EL (cell line): Measurements from ENCODE around the gene DIP2C.
A peak's percentile ranks its signal among the peaks of the same experiment; 100 is the strongest.
"Not testable (repeated sequence)": the region's sequence is repeated elsewhere in the genome, so short reads cannot be mapped to it uniquely, and the experiment has no call there.

Experiments
- DNase-seq: peaks from one replicate; pipeline ENCODE4 v3.0.0-alpha.2; 2016

Gene DIP2C

GRCh38 chr10:435397-435796 is 254.1 kb downstream of the DIP2C start:
- no peak for DNase-seq

GRCh38 chr10:429696-430095 is 259.8 kb downstream of the DIP2C start:
- DNase-seq: no peak

DNA sequence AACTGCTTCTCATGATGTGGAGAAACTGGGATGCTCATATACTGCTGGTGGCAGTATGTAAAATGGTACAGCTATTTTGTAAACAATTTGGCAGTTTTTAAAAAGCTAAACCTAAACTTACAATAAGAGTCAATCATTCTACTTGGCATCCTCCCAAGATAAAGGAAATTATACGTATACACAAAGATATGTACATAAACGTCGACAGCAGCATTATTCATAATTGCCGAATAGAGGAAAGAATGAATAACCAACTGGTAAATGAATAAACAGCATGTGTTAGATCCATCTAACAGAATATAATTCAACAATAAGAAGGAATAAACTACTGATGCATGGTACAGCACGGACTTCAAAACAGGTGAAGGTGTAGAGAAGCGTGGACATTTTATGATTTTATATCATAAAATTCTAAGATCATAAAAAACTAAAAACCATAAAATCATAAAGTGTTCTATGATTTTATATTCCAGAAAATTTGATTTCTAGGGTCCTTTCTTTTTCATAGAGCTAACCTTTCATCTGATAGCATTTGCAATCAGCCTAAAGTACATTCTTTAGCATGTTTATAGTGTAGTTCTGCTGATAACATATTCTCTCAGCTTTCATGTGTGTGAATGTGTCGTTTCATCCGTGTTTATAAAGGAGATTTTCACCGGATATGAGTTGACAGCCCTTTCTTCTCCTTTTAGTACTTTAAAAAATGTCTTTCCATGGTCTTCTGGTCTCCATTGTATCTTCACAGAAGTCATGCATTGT is 261.5 kb downstream of the DIP2C start:
- no peak for DNase-seq

DNA sequence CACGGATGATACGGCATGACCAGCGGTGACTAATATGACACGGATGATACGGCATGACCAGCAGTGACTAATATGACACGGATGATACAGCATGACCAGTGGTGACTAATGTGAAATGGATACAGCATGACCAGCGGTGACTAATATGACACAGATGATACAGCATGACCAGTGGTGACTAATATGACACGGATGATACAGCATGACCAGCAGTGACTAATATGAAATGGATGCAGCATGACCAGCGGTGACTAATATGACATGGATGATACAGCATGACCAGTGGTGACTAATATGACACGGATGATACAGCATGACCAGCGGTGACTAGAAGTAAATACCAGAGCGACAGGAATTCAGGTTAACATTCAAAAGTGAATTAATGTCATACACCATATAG is 264.1 kb downstream of the DIP2C start:
- peak; percentile 7 for DNase-seq

GRCh38 chr10:424724-425123 is 264.7 kb downstream of the DIP2C start:
- not testable (repeated sequence) for DNase-seq

GRCh38 chr10:423178-423577 is 266.3 kb downstream of the DIP2C start:
- DNase-seq: no peak

GRCh38 chr10:422675-423074 is 266.8 kb downstream of the DIP2C start:
- DNase-seq: no peak

DNA sequence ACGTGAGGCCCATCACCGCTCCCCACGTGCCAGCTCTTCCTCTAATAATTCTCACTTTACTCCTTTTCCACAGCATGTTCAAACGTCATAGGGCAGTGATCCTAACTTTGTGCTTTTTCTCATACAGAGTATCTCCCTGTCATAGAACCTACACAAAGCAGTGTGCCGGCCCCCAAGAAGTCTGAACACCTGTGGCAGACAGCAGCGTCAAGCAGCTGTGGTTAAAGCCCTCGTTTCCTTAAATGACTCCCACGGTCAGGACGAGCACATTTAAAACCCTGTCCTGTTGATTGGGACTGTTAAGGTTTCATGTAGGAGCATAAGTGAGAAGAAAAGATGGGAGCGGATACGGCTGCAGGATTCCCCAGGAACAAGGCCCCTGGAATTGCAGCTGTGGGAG is 267.2 kb downstream of the DIP2C start:
- DNase-seq: no peak

DNA sequence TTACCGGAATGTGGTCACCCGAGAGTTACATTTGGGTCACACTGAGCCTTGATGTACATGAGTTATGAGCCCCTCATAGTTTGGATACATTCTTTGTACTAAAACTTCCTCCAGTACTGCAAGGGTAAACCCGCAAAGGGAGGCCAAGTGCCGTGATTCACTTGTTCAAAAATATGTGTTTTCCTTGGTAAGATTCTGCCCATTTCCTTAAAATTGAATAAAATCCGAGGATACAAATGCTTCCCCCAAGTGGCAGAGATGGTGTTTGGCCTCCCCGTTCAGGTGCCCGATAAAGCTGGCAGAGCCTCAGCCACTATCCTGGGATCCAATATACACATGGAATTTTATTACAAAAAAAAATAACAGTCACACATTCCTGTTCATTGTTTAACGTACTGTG is 268.3 kb downstream of the DIP2C start:
- no peak for DNase-seq

- no peak for DNase-seq
These were observed 269.0 kb downstream of the DIP2C start for GRCh38 chr10:420154-421121.

DNA sequence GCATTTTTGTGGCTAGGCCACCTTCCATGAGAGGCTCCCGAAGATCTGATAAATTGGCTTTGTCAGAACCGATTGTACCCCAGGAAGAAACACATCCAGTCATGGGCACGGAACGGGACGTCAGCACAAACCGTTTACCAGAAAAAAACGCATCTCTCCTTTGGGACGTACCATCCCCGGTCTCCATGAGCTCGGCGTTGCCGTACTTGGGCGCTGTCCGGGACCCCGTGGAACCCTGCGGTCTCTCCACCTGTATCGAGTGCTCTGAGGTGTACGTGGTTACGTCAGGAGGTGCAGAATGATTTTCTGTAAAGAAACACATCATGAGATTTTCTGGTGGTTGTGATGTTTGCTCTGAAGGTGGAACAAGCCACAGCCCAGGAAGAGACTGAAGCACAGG is 270.6 kb downstream of the DIP2C start:
- no peak for DNase-seq

- no peak for DNase-seq
These were observed 271.2 kb downstream of the DIP2C start for GRCh38 chr10:418226-418625.

- DNase-seq: no peak
These were observed 273.4 kb downstream of the DIP2C start for GRCh38 chr10:416091-416515.

DNA sequence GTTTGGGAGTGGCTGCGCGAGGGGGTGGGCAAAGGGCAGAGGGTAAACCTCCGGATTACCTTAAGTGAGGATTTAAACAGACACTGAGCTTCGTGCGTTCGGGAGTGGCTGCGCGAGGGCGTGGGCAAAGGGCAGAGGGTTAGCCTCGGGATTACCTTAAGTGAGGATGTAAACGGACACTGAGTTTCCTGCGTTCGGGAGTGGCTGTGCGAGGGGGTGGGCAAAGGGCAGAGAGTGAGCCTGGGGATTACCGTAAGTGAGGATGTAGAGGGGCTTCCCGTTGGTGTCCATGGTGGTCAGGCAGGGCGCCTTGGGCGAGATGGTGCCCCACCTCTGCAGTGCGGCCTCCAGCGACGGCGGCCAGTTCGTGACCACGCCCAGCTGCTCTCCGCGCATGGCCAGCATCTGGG is 275.8 kb downstream of the DIP2C start:
- no peak for DNase-seq

GRCh38 chr10:412109-412508 is 277.4 kb downstream of the DIP2C start:
- no peak for DNase-seq

DNA sequence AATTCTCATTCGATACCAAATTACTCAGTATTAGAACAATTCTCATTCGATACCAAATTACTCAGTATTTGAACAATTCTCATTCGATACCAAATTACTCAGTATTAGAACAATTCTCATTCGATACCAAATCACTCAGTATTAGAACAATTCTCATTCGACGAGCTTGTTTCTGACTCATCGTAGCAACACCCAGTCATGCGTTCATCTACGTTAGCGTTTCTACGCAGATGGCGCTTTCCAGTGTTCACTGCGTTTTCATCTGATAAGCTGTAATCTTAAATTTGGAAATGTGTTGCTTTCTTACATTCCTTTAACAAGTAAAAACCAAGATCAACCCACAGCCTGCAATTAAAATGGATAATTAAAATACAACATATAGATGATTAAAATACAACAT is 277.9 kb downstream of the DIP2C start:
- DNase-seq: no peak

GRCh38 chr10:409408-410040 is 279.9 kb downstream of the DIP2C start:
- no peak for DNase-seq

DNA sequence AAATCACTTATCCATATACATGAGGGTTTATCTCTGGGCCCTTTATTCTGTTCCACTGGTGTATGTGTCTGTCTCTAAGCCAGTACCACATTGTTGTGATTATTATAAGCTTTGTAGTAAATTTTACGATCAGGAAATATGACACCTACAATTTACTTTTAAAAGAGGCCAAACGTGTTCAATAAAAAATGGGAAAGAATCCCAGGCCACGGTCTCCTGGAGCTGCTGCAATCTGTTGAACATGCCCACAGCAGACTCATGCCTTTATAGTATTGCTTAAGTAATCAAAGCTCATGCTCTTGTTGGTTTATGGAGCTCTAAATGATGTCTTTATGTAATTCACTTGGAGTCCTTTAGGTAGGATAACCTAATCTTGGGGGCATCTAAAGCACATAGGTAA is 281.2 kb downstream of the DIP2C start:
- peak; percentile 14 for DNase-seq

GRCh38 chr10:406976-407375 is 282.5 kb downstream of the DIP2C start:
- DNase-seq: no peak

GRCh38 chr10:405648-406047 is 283.8 kb downstream of the DIP2C start:
- no peak for DNase-seq

- DNase-seq: peak; percentile 13
These were observed 284.5 kb downstream of the DIP2C start for GRCh38 chr10:404991-405390.

GRCh38 chr10:404346-404745 is 285.1 kb downstream of the DIP2C start:
- DNase-seq: peak; percentile 89

GRCh38 chr10:398954-399353 is 290.5 kb downstream of the DIP2C start:
- no peak for DNase-seq
